NOMO-1 (cell line): ENCODE data around the gene HEXD.
"Not testable (repeated sequence)": the region's sequence is repeated elsewhere in the genome, so short reads cannot be mapped to it uniquely, and the experiment has no call there.

Experiments
- DNase-seq, 2 experiments: peaks; one replicate each; lab custom pipeline; 2025; ENCODE audit not compliant: unreplicated experiment in 2 of 2; lab: John Stamatoyannopoulos, UW

HEXD gene

GRCh38 chr17:82418001-82418986 is at the start of gene HEXD, which contains the start of gene OGFOD3:
Gene HEXD (plus strand): TSS chr17:82418347. CDS start chr17:82419800, 1,453 bp downstream.
Gene OGFOD3 (minus strand): TSS chr17:82418586. CDS start chr17:82418485, 101 bp downstream.
- peak; percentile 76 to 94 for DNase-seq

GRCh38 chr17:82369211-82369610 is 48.9 kb upstream of the HEXD start:
- no peak for DNase-seq

- no peak for DNase-seq
Measured at GRCh38 chr17:82370471-82371332, 47.4 kb upstream of the HEXD start.

GRCh38 chr17:82371333-82372248 is 46.6 kb upstream of the HEXD start, which contains the start of gene UTS2R:
Gene UTS2R (plus strand): TSS chr17:82371765. CDS start chr17:82374325, 2,560 bp downstream.
- no peak for DNase-seq

- no peak for DNase-seq
Measured at GRCh38 chr17:82372249-82373071, 45.7 kb upstream of the HEXD start.

GRCh38 chr17:82373072-82373452 is 45.1 kb upstream of the HEXD start:
- not testable (repeated sequence) for DNase-seq

- DNase-seq = no peak
Measured at GRCh38 chr17:82373731-82374625, 44.2 kb upstream of the HEXD start.

GRCh38 chr17:82374626-82375331 is 43.4 kb upstream of the HEXD start:
- DNase-seq = no peak

GRCh38 chr17:82375359-82376041 is 42.6 kb upstream of the HEXD start:
- no peak for DNase-seq

GRCh38 chr17:82376042-82376730 is 42.0 kb upstream of the HEXD start:
- no peak for DNase-seq

- DNase-seq = not testable (repeated sequence)
Measured at GRCh38 chr17:82377294-82377693, 40.9 kb upstream of the HEXD start.

GRCh38 chr17:82377924-82378740 is 40.0 kb upstream of the HEXD start:
- DNase-seq = no peak

- no peak for DNase-seq
Measured at GRCh38 chr17:82378741-82379021, 39.5 kb upstream of the HEXD start.

- no peak for DNase-seq
Measured at GRCh38 chr17:82380860-82381702, 37.1 kb upstream of the HEXD start.

GRCh38 chr17:82381703-82382009 is 36.5 kb upstream of the HEXD start:
- not testable (repeated sequence) for DNase-seq
